Chondrocyte (in vitro differentiated cells): ENCODE measurements around the gene GCFC2. TPM values are rescaled to one million over a fixed set of nuclear protein-coding genes. Genes with fewer than 3 reads are reported as not detected.
A peak's percentile ranks its signal among the peaks of the same experiment; 100 is the strongest.

Source experiments
- DNase-seq: peaks from one replicate; pipeline ENCODE4 v3.0.0; 2021; ENCODE audit warnings: mixed read lengths, low spot score
- H3K27ac Mint-ChIP-seq: one replicate; pipeline ENCODE4 v1.8.0; 2021; ENCODE audit warnings: mild to moderate bottlenecking, moderate library complexity, mixed read lengths; ENCODE audit not compliant: unreplicated experiment
- H3K27me3 Mint-ChIP-seq: 2 replicates; pipeline ENCODE4 v1.8.0; 2021; ENCODE audit warnings: low read depth, mixed read lengths
- H3K36me3 Mint-ChIP-seq: 2 replicates; pipeline ENCODE4 v1.8.0; 2021; ENCODE audit warnings: low read depth, mixed read lengths
- H3K4me1 Mint-ChIP-seq: 2 replicates; pipeline ENCODE4 v1.8.0; 2021; ENCODE audit warnings: low read depth, mild to moderate bottlenecking, mixed read lengths
- H3K4me3 Mint-ChIP-seq: one replicate; pipeline ENCODE4 v1.8.0; 2021; ENCODE audit warnings: mild to moderate bottlenecking, moderate library complexity, mixed read lengths; ENCODE audit not compliant: unreplicated experiment
- H3K9me3 Mint-ChIP-seq: 2 replicates; pipeline ENCODE4 v1.8.0; 2021; ENCODE audit warnings: low read depth, mixed read lengths
- total RNA-seq: library from RNA; stranded (reverse); gene quantifications from 3 replicates; pipeline ENCODE4 v1.2.1, GENCODE V29; 2021
- TF ChIP-seq, protein P1 (sequence below): fragments of 200-600 bp; sonication (generic); IDR thresholded peaks from 2 replicates; pipeline ENCODE4 v1.5.0; 2021; ENCODE audit warnings: antibody characterized with exemption, mild to moderate bottlenecking, moderate library complexity

The GCFC2 gene
- total RNA-seq, 1 donor from 2014 or later = 10.7 TPM

DNA sequence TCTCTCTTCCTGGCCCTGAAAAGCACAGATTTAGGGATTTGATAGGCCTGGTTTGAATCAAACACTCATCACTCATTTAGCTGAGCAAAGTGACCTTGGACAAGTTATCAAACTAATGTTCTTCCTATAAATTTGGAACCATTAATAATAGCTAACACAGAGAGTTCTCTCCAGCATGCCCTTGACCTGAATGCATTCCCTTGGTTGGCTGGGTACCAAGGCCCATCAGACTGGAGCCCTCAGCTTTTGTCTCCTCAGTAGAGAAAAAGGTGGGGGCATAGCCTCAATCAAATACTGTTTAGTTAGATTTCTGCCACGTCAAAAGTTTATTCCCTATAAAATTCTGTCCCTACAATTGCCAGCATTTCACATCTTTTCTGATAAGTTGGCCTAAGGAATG, 77.9 kb downstream of the GCFC2 start:
- H3K27me3 Mint-ChIP-seq = peaks cover 10% of the 10 kb centered on the region
- no peak overlapping the region for H3K4me3 Mint-ChIP-seq
- no peak for DNase-seq
- TF ChIP-seq, protein P1, sequence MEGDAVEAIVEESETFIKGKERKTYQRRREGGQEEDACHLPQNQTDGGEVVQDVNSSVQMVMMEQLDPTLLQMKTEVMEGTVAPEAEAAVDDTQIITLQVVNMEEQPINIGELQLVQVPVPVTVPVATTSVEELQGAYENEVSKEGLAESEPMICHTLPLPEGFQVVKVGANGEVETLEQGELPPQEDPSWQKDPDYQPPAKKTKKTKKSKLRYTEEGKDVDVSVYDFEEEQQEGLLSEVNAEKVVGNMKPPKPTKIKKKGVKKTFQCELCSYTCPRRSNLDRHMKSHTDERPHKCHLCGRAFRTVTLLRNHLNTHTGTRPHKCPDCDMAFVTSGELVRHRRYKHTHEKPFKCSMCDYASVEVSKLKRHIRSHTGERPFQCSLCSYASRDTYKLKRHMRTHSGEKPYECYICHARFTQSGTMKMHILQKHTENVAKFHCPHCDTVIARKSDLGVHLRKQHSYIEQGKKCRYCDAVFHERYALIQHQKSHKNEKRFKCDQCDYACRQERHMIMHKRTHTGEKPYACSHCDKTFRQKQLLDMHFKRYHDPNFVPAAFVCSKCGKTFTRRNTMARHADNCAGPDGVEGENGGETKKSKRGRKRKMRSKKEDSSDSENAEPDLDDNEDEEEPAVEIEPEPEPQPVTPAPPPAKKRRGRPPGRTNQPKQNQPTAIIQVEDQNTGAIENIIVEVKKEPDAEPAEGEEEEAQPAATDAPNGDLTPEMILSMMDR = no peak
- H3K36me3 Mint-ChIP-seq = no peaks in the 10 kb centered on the region
- no peak overlapping the region for H3K27ac Mint-ChIP-seq
- H3K4me1 Mint-ChIP-seq = peaks cover 4% of the 10 kb centered on the region
- no peaks in the 10 kb centered on the region for H3K9me3 Mint-ChIP-seq

DNA sequence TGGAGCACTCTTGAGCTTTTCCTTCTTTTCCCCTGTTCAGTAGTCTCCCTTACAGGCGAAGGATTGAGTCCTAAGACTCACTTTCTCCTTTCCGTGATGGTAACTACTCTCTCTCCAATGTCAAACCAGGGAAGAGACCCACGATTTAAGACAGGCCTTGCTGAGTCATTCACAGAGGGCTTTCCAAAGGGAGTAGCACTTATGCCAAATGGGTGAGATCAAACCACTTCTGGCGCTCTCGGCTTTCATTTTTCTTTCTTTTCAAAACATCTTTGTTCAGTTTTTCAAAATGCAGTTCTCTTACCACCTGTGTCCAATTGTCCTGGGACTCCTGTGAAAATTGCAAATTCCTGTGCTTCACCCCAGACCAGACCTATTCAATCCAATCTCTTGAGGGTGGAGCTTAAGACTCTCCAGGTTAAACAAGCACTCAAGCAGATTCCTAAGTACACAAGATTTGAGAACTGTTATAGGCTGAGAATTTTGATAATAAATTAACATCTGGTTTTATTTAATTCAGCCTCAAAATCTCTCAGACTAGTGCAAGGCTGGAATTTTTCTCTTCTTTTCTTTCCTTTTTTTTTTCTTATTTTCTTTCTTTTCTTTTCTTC, 78.5 kb downstream of the GCFC2 start:
- no peaks in the 10 kb centered on the region for H3K9me3 Mint-ChIP-seq
- H3K4me3 Mint-ChIP-seq = no peak overlapping the region
- DNase-seq = no peak
- H3K27me3 Mint-ChIP-seq = peaks cover 4% of the 10 kb centered on the region
- H3K36me3 Mint-ChIP-seq = no peaks in the 10 kb centered on the region
- peaks cover 4% of the 10 kb centered on the region for H3K4me1 Mint-ChIP-seq
- no peak overlapping the region for H3K27ac Mint-ChIP-seq
- TF ChIP-seq, protein P1 = no peak

DNA sequence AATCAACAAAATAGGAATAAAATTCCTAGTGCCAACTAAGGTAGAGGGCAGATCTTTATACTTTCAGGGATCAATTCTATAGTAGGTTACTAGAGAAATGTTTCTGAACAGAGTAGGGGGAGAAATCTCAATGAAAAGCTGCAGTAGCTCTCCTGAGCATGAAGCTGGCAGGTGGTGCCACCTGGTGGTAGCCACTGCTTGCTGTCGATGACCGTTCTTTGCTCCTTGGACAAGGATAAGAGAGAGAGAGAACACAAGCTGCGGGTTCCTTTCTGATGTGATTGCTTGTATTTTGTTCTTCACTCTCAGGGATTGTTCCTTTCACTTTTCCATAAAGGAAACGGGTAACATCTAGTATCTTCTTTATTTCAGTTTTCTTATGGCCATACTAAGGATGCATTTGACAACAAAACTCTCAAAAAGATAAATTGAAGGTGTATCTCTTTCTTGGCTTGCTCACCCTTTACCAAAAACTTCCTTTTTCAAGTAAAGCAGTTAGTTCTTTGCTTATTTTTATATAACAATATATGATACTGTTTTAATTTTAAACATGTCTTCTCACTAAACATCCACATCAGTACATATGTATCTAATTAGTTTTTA, 82.7 kb downstream of the GCFC2 start:
- Mint-ChIP-seq H3K36me3 (no peaks in the 10 kb centered on the region), H3K27me3 (peaks cover 3% of the 10 kb centered on the region), H3K4me1 (peaks cover 4% of the 10 kb centered on the region), H3K4me3 (no peak overlapping the region), H3K9me3 (no peaks in the 10 kb centered on the region), H3K27ac (no peak overlapping the region)
- TF ChIP-seq, protein P1 = peak; percentile 96
- DNase-seq = no peak

DNA sequence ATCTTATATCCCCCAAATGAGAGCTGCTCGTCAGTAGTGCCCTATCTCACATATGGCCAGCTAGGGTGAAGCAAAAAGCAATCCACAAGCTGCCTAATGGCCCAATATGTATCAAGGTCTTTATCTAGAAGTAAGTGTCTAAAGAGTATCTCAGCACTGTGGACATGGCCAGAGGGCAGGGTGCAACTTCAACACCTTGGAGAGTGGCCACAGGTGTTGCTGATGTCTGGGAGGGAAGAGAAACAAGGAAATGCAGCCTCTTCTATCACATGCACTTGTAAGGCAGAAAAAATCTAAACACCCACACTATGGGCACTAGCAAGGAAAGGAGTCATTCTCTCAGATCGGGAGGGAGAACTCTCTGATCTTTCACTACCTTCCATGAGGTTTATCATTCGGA, 87.8 kb downstream of the GCFC2 start:
- no peaks in the 10 kb centered on the region for H3K9me3 Mint-ChIP-seq
- peaks cover 12% of the 10 kb centered on the region for H3K4me1 Mint-ChIP-seq
- no peak overlapping the region for H3K27ac Mint-ChIP-seq
- no peaks in the 10 kb centered on the region for H3K27me3 Mint-ChIP-seq
- TF ChIP-seq, protein P1 = no peak
- H3K4me3 Mint-ChIP-seq = no peak overlapping the region
- no peak for DNase-seq
- no peaks in the 10 kb centered on the region for H3K36me3 Mint-ChIP-seq

DNA sequence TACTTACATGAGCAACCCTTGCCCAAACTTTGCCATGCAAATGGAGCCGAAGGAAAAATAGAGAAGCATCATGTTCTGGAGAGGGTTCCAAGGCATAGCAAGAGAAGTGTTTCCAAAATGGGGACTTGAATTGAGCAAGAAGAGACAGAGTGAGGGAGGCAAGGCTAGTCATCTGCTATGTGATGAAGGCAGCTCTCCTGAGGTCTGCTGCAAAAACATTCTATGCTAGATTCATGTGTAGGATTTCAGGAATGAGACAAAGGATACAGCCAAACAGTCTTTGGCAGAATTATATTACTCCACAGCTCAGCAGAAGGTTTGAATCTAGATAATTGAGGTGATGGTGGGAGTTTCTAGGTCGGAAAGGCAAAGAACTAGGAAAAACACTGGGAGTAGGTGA, 88.2 kb downstream of the GCFC2 start:
- TF ChIP-seq, protein P1 = no peak
- no peak for DNase-seq
- Mint-ChIP-seq H3K4me3 (no peak overlapping the region), H3K36me3 (no peaks in the 10 kb centered on the region), H3K27me3 (no peaks in the 10 kb centered on the region), H3K9me3 (no peaks in the 10 kb centered on the region), H3K27ac (no peak overlapping the region), H3K4me1 (peaks cover 12% of the 10 kb centered on the region)
